Head of caudate nucleus (tissue), 42 donors: ENCODE results near the gene HLA-DQB1.
"Not testable (repeated sequence)": the region's sequence is repeated elsewhere in the genome, so short reads cannot be mapped to it uniquely, and the experiment has no call there.

Experiments used
- DNase-seq, 42 donors: peaks; one replicate each; pipeline versions ENCODE4 v3.0.0 to v3.0.0-alpha.2; 2020 to 2021; ENCODE audit warnings: mixed read lengths in 7 of 42
- intact Hi-C: fragments of 100-400 bp; cut with DNase I; formaldehyde crosslinking; loops from one replicate; pipeline ENCODE4 v1.15.0; 2022

Gene HLA-DQB1

GRCh38 chr6:32666420-32667300 lies at the start of gene HLA-DQB1:
HLA-DQB1 (minus strand) TSS chr6:32666657; CDS start chr6:32666607, 50 bp downstream.
- DNase-seq, result peak in 22 of 42 donors; percentile 8 to 70 (median 46)
- intact Hi-C loops, result no loop called here

DNA sequence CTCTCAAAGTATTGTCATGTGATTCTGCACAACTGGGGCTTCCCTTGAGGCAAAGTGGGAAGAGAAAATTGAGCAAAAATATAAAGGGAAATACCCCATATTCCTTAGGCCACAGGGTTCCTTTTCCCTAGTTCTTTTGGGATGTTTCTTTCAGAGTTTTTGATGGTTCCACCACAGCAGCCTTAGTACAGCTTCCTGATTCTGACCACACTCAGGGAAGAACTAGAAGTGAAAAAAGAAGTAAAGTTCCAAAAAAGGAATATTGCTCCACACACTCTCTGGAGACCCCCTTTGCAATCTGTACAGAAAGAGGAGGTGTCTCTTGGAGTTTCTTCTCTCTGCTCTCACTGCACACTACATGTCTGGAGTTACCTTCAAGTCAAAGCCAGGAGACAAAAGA lies 46.8 kb upstream of the HLA-DQB1 start:
- intact Hi-C loops, result no loop called here
- DNase-seq, result no peak

DNA sequence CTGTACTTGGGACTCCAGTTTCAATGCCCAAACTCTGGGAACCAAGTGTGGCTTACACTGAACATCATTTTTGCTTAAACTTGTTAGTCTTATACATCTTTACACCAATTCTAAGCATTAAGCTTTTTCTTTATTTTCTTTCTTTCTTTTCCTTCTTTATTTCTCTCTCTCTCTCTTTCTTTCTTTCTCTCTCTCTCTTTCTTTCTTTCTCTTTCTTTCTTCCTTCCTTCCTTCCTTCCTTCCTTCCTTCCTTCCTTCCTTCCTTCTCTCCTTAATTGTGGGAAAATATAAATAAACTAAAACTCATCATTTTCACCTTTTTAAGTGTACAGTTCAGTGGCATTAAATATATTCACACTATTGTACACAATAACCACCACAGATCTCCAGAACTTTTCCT lies 43.2 kb upstream of the HLA-DQB1 start:
- no peak for DNase-seq
- intact Hi-C loops, result no loop called here

DNA sequence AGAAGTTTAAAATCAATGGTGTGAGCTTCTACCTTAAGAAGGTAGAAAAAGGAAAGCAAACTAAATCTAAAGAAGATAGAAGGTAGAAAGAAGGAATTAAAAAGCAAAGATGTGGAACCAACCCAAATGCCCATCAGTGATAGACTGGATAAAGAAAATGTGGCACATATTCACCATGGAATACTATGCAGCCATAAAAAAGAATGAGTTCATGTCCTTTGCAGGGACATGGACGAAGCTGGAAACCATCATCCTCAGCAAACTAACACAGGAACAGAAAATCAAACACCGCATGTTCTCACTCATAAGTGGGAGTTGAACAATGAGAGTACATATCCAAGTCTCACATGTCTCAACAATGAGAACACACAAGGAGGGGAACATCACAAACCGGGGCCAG lies 38.7 kb upstream of the HLA-DQB1 start:
- intact Hi-C loops, DNase-seq: not testable (repeated sequence)

GRCh38 chr6:32703347-32703746 lies 36.9 kb upstream of the HLA-DQB1 start:
- intact Hi-C loops, result loop anchor here (5.0 kb wide), 1 partner anchor 281 kb away; no protein-coding TSS in a partner anchor
- DNase-seq, result no peak

DNA sequence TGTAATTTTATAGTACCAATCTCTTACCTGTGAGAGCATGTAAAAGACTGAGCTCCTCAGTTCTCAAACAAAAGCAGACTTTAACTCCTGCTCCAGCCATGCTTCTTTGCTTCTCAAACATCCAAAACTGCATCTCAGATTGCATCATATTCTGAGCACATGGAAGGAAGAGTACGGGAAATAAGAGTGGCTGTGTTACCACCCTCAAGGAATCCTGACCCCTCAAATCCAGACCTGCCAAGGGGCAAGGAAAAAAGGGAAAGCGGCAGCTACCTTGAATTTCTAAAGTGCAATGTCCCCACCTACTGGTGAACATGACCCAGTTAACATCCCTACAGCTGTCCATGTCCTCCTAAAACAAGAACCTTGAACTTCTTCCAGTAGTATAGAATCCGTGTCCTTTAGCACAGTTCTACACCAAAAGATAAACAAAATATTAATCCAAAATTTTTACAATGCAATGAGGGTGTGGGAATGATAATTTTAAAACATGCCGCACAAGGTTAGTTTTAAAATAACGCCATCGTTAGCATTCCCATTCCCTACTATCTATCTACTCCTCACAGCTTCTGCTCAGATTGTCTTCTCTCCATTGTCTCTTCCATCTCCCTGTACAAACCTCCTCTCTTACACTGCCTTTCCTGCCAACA lies 34.1 kb upstream of the HLA-DQB1 start:
- DNase-seq, result peak in 35 of 42 donors; percentile 3 to 76 (median 42)
- intact Hi-C loops, result loop anchor here (5.0 kb wide), 1 partner anchor 278 kb away; no protein-coding TSS in a partner anchor

DNA sequence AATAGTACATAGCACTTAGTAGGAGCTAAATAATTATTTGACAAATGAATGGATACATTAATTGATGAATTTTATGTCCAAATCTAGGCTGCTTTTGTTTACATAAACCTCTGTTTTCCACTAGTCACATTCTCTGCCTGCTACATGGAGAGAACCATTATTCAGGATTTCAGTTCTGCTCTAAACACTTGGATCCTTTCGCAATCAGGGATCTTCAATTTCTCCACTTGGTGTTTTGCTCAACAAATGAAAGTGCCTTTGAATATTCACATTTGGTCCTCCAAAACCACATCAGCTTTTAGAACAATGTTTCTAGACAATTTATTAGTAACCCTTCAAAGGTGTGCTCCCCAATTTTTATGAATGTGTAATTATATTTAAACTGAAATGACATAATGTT lies 30.6 kb upstream of the HLA-DQB1 start:
- intact Hi-C loops, result no loop called here
- no peak for DNase-seq

- intact Hi-C loops, result no loop called here
- DNase-seq, result peak in 13 of 42 donors; percentile 4 to 44 (median 22)
These were observed 25.6 kb upstream of the HLA-DQB1 start for GRCh38 chr6:32692019-32692418.

GRCh38 chr6:32689531-32690501 lies 23.4 kb upstream of the HLA-DQB1 start:
- intact Hi-C loops, result no loop called here
- DNase-seq, result no peak

- intact Hi-C loops, result no loop called here
- DNase-seq, result no peak
These were observed 19.1 kb upstream of the HLA-DQB1 start for GRCh38 chr6:32685603-32686002.

DNA sequence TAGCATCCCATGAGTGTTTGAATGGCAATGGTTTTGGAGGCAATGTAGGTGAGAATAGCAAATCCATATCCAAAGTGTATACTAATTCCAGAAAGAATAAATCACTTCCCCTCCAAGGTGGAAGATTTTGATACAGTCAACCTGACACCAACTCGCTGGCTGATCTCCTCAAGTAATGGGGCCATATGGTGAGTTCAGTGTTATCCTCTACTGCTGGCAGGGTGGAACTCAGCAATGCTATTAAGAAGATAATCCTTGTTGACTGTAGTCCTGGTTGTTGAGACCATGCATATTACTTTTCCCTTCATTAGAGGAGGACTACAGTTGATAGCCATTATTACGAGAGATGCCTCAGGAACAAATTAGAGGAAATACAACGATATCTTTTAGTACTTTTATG lies 17.8 kb upstream of the HLA-DQB1 start:
- DNase-seq, result no peak
- intact Hi-C loops, result no loop called here

DNA sequence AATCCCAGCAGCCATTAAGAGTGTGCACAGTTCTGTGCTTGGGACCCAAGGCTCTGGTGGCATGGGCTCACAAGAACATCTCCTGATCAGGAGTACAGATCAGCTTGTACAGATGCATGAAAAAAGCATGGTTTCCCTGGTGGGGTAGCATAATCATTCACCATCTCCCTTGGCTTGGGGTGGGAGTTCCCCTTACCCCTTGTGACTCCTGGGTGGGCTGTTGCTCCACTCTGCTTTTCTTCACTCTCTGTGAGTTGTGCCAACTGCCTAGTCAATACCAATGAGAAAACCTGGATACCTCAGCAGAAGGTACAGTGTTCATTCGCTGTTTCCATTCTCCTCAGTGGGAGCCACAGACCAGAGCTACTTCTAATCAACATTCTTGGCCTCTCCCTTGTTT lies 13.6 kb upstream of the HLA-DQB1 start:
- DNase-seq, result no peak
- intact Hi-C loops, result no loop called here

GRCh38 chr6:32679492-32679891 lies 13.0 kb upstream of the HLA-DQB1 start:
- peak in 2 of 42 donors; percentile 3 to 17 for DNase-seq
- intact Hi-C loops, result no loop called here

GRCh38 chr6:32674123-32674522 lies 7.7 kb upstream of the HLA-DQB1 start:
- DNase-seq, intact Hi-C loops: not testable (repeated sequence)

DNA sequence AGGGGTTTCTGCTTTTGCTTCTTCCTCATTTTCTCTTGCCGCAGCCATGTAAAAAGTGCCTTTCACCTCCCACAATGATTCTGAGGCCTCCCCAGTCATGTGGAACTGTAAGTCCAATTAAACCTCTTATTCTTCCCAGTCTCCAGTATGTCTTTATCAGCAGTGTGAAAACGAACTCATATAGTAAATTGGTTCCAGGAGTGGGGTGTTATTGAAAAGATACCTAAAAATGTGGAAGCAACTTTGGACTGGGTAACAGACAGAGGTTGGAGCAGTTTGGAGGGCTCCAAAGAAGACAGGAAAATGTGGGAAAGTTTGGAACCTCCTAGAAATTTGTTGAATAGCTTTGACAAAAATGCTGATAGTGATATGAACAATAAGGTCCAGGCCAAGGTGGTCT lies 5.5 kb upstream of the HLA-DQB1 start:
- intact Hi-C loops, DNase-seq: not testable (repeated sequence)

GRCh38 chr6:32669893-32670292 lies 3.4 kb upstream of the HLA-DQB1 start:
- no peak for DNase-seq
- intact Hi-C loops, result no loop called here

- intact Hi-C loops, result no loop called here
- no peak for DNase-seq
These were observed 2.8 kb upstream of the HLA-DQB1 start for GRCh38 chr6:32669240-32669639.

DNA sequence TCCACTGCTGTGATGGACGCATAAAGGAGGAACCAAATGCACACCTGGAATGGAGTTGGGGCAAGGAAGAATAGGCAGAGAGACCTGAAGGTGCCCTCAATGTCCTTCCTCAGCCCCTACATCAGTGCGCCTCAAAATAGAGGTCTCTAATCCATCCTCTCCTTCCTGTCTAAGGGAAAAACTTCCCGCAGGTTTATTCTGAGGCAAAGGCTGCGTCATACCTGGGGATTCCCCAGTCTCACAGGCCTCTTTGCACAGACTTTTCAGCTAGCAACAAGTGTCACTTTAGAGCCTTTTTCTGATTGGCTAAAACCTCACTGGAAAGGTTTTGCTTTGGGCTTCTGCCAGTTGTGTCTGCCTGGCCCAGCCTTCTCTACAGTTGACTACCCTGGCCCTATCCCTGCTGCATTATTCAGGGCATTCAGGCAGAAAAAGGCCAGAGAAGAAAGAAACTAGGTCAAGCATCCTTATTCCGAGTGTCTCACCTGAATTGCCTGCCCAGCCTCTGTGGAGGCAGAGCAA lies 1.8 kb upstream of the HLA-DQB1 start:
- intact Hi-C loops, result no loop called here
- DNase-seq, result peak in 28 of 42 donors; percentile 2 to 62 (median 26)

DNA sequence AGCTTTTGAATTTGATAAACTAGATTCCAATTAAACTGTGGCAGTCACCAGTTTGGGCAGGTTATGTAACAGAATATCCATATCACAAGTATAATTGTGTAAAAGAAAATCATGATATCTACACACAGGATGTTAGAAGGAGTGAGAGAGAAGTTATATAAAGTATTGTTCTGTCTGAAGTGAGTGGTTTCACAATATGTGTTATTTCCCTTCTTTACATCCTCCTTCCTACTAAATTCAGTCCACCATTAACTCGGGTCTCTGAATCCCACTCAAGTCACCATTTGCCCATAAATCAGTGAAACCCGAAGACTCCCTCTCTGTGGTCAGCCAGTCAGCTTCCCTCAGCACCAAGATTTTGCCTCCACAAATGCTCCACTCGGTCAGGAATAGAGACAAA lies 796 bp downstream of the HLA-DQB1 start:
- no peak for DNase-seq
- intact Hi-C loops, result no loop called here
